Glutamatergic neuron (in vitro differentiated cells): ENCODE results near the gene CAPN13. TPM values are rescaled to one million over a fixed set of nuclear protein-coding genes. Genes with fewer than 3 reads are reported as not detected.

Experiments
- DNase-seq: peaks from one replicate; pipeline ENCODE4 v3.0.0; 2022
- H3K27ac Mint-ChIP-seq: one replicate; pipeline ENCODE4 v1.8.0; 2020; ENCODE audit warnings: mild to moderate bottlenecking, mixed read lengths, inconsistent platforms; ENCODE audit not compliant: unreplicated experiment
- H3K27me3 Mint-ChIP-seq: one replicate; pipeline ENCODE4 v1.8.0; 2020; ENCODE audit warnings: mild to moderate bottlenecking, moderate library complexity, mixed read lengths, inconsistent platforms; ENCODE audit not compliant: unreplicated experiment
- H3K36me3 Mint-ChIP-seq: one replicate; pipeline ENCODE4 v1.8.0; 2020; ENCODE audit warnings: mild to moderate bottlenecking, mixed read lengths, inconsistent platforms; ENCODE audit not compliant: unreplicated experiment
- H3K4me1 Mint-ChIP-seq: one replicate; pipeline ENCODE4 v1.8.0; 2020; ENCODE audit warnings: mild to moderate bottlenecking, low read depth, mixed read lengths, inconsistent platforms; ENCODE audit not compliant: unreplicated experiment
- H3K4me3 Mint-ChIP-seq: one replicate; pipeline ENCODE4 v1.8.0; 2020; ENCODE audit warnings: mild to moderate bottlenecking, mixed read lengths, inconsistent platforms; ENCODE audit not compliant: unreplicated experiment
- H3K9me3 Mint-ChIP-seq: one replicate; pipeline ENCODE4 v1.8.0; 2020; ENCODE audit warnings: mild to moderate bottlenecking, moderate library complexity, mixed read lengths, inconsistent platforms; ENCODE audit not compliant: unreplicated experiment
- total RNA-seq: library from RNA; stranded (reverse); fragmentation: NEBNext Ultra II Directional; extraction: Animal tissue kit (Norgen Biotek cat#: 25700); gene quantifications from one replicate; pipeline ENCODE4 v1.2.1, GENCODE V29; 2021; ENCODE audit not compliant: unreplicated experiment
- TF ChIP-seq, protein P1 (sequence below): fragments of 200-600 bp; sonication (generic); IDR thresholded peaks from one replicate; pipeline ENCODE4 v1.5.0; 2021; ENCODE audit not compliant: partially characterized antibody, unreplicated experiment

CAPN13 gene
- total RNA-seq, 1 donor from 2014 or later: not detected

DNA sequence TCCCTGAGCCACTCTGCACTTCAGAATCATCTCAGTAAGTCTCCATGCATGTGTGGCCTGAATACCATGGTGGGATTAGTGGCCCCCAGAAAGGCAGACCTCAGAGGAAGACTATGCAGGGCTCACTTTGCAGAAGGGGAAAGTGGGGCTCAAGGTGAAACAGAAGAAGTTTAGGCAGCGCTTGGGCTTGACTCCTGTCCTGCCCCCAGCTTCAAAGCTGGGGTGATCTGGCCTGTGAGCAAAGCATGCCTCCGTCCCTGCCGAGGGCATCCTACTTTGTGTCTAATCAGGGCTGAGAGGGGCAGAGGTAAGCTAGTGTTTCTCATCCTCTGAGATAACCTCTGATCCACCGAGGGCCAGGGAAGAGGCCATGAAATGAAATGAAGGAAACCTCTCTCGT, 7.9 kb downstream of the CAPN13 start:
- Mint-ChIP-seq H3K9me3 (peaks cover 2% of the 10 kb centered on the region), H3K27me3 (peaks cover 1% of the 10 kb centered on the region), H3K4me1 (no peaks in the 10 kb centered on the region), H3K4me3 (no peak overlapping the region), H3K36me3 (no peaks in the 10 kb centered on the region), H3K27ac (no peak overlapping the region)
- TF ChIP-seq, protein P1, sequence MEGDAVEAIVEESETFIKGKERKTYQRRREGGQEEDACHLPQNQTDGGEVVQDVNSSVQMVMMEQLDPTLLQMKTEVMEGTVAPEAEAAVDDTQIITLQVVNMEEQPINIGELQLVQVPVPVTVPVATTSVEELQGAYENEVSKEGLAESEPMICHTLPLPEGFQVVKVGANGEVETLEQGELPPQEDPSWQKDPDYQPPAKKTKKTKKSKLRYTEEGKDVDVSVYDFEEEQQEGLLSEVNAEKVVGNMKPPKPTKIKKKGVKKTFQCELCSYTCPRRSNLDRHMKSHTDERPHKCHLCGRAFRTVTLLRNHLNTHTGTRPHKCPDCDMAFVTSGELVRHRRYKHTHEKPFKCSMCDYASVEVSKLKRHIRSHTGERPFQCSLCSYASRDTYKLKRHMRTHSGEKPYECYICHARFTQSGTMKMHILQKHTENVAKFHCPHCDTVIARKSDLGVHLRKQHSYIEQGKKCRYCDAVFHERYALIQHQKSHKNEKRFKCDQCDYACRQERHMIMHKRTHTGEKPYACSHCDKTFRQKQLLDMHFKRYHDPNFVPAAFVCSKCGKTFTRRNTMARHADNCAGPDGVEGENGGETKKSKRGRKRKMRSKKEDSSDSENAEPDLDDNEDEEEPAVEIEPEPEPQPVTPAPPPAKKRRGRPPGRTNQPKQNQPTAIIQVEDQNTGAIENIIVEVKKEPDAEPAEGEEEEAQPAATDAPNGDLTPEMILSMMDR: no peak
- no peak for DNase-seq

DNA sequence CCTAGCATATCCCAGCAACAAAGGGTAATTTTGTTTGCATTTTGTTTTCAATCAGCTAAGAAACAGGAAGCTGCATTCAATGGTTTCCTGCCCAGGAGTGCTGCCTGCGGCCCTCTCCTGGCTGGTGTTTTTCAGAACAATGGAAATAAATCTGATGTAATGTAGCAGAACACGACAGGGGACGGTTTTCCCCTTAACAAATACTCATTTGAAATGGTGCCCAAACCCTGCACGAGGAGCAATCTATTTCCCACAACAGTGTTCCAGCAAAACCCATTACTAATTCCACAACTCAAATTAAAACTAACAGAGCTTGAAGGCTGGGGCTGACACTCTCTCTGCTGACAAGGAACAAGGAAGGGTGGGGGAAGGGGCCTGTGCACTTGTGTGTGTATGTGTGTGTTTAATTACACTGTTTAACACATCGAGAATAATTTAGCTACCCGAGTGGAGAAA, 8.7 kb downstream of the CAPN13 start:
- peaks cover 2% of the 10 kb centered on the region for H3K9me3 Mint-ChIP-seq
- no peak for DNase-seq
- H3K36me3 Mint-ChIP-seq: no peaks in the 10 kb centered on the region
- no peaks in the 10 kb centered on the region for H3K4me1 Mint-ChIP-seq
- H3K27ac Mint-ChIP-seq: no peak overlapping the region
- H3K27me3 Mint-ChIP-seq: peaks cover 1% of the 10 kb centered on the region
- H3K4me3 Mint-ChIP-seq: no peak overlapping the region
- TF ChIP-seq, protein P1: no peak

DNA sequence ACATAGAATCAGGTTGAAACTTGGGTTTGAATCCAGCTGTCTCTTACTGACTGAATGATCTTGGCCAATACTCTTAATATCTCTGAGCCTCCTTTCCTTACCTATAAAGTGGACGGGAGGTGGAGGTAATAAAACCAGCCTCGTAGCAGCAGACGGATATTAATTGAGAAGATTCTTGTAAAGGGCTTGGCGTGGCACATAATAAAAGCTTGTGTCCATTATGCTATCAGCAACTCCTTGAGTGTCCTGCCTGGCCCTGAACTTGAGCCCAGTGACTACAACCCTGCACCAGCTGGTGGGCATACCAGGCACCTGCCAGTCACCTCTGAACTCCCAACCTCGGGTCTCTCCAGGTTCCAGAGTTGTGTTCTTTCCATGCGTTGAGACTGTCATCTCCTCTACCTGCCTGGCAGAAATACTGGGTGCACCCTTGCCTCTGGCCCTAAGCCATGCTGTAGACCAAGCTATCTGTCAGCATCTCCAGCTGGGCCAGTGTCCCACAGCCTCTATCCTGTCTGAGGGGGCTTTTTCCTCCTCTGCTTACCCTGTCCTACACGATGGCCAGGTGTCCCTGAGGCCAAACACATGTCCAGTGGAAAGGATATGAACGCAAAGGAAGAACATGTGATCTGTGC, 9.7 kb downstream of the CAPN13 start:
- peaks cover 1% of the 10 kb centered on the region for H3K27me3 Mint-ChIP-seq
- peaks cover 2% of the 10 kb centered on the region for H3K9me3 Mint-ChIP-seq
- no peak overlapping the region for H3K27ac Mint-ChIP-seq
- no peaks in the 10 kb centered on the region for H3K4me1 Mint-ChIP-seq
- no peaks in the 10 kb centered on the region for H3K36me3 Mint-ChIP-seq
- TF ChIP-seq, protein P1: no peak
- DNase-seq: no peak
- no peak overlapping the region for H3K4me3 Mint-ChIP-seq

DNA sequence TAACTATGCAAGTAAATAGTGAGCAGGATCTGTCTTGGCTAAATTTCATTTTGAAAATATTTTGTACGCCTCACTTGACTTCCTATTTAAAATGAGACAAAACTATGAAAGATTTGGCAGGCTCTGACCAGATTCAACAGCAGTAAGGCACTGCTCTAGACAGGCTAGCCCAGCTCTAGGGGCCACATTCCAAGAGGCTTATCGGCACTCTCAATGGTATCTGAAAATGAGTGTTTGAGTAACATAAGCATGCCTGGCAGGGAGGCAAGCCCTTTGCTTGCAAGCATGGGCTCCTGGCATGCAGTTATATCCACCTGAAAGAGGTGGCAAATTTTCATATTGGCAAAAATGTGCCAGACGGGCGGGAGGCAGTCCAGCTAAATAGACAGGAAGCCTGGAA, 10.5 kb downstream of the CAPN13 start:
- no peaks in the 10 kb centered on the region for H3K4me1 Mint-ChIP-seq
- no peak for DNase-seq
- no peaks in the 10 kb centered on the region for H3K36me3 Mint-ChIP-seq
- H3K4me3 Mint-ChIP-seq: no peak overlapping the region
- H3K27me3 Mint-ChIP-seq: peaks cover 1% of the 10 kb centered on the region
- TF ChIP-seq, protein P1: no peak
- no peak overlapping the region for H3K27ac Mint-ChIP-seq
- peaks cover 2% of the 10 kb centered on the region for H3K9me3 Mint-ChIP-seq

DNA sequence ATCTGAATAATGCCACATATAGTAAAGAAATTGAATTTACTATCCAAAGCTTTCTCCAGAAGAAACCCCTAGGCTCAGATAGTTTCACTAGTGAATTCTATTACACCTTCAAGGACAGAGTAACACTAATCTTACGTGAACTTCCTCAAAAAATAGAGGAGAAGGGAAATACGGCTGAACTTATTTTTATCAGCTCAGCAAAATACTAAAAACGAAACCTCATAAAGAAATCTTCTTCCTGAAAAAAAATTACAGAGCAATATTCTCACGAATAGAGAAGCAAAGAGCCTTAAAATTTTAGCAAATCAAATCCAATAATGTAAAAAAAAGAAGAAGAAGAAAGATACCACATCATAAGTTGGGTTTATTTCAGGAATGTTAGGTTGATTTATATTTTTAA, 14.7 kb downstream of the CAPN13 start:
- Mint-ChIP-seq H3K27ac (no peak overlapping the region), H3K4me1 (no peaks in the 10 kb centered on the region), H3K36me3 (no peaks in the 10 kb centered on the region), H3K9me3 (no peaks in the 10 kb centered on the region), H3K4me3 (no peak overlapping the region), H3K27me3 (peaks cover 3% of the 10 kb centered on the region)
- DNase-seq: no peak
- TF ChIP-seq, protein P1: no peak
